SK-N-SH treated with all-trans-retinoic acid at 6 μM for 48 hours (cell line): ENCODE results near the gene FLRT2.

Experiments used
- ATAC-seq: fragments of 200-7000 bp; cut with Tn5 transposase; 3 replicates; pipeline ENCODE4 v1.9.1; 2020; ENCODE audit warnings: mild to moderate bottlenecking, moderate library complexity
- ARNTL ChIP-seq: fragments of 450-650 bp; formaldehyde crosslinking; IDR thresholded peaks from 2 replicates; pipeline ENCODE4 v1.5.0; 2020; ENCODE audit warnings: low read depth, mild to moderate bottlenecking, moderate library complexity, borderline replicate concordance
- CREB5 ChIP-seq: fragments of 250-450 bp; sonication (Bioruptor Pico); IDR thresholded peaks from 2 replicates; pipeline ENCODE4 v1.5.1; 2020; ENCODE audit warnings: low read depth, mild to moderate bottlenecking, moderate library complexity
- CSDC2 ChIP-seq: fragments of 250-450 bp; sonication (Bioruptor Pico); IDR thresholded peaks from 2 replicates; pipeline ENCODE4 v1.5.0; 2020; ENCODE audit warnings: mild to moderate bottlenecking, moderate library complexity
- CSRNP3 ChIP-seq: fragments of 250-450 bp; sonication (Bioruptor Pico); IDR thresholded peaks from 2 replicates; pipeline ENCODE4 v1.5.1; 2021; ENCODE audit warnings: mild to moderate bottlenecking, moderate library complexity
- ESRRG ChIP-seq: fragments of 250-450 bp; sonication (Bioruptor Pico); IDR thresholded peaks from 2 replicates; pipeline ENCODE4 v1.6.1; 2021; ENCODE audit warnings: mild to moderate bottlenecking
- GLIS3 ChIP-seq: fragments of 250-450 bp; sonication (Bioruptor Pico); IDR thresholded peaks from 2 replicates; pipeline ENCODE4 v1.5.0; 2020; ENCODE audit warnings: mild to moderate bottlenecking, moderate library complexity
- ISL1 ChIP-seq: fragments of 250-450 bp; sonication (Bioruptor Pico); IDR thresholded peaks from 2 replicates; pipeline ENCODE4 v2.1.2; 2022; ENCODE audit warnings: mild to moderate bottlenecking, moderate library complexity
- OSR1 ChIP-seq: fragments of 250-450 bp; sonication (Bioruptor Pico); IDR thresholded peaks from 2 replicates; pipeline ENCODE4 v1.8.0; 2022; ENCODE audit warnings: moderate library complexity, mild to moderate bottlenecking, inconsistent platforms
- PATZ1 ChIP-seq: fragments of 250-450 bp; sonication (Bioruptor Pico); IDR thresholded peaks from 2 replicates; pipeline ENCODE4 v1.8.0; 2020; ENCODE audit warnings: mild to moderate bottlenecking, moderate library complexity, borderline replicate concordance
- PPARA ChIP-seq: fragments of 250-450 bp; sonication (Bioruptor Pico); IDR thresholded peaks from 2 replicates; pipeline ENCODE4 v1.5.0; 2020; ENCODE audit warnings: mild to moderate bottlenecking, borderline replicate concordance
- RARB ChIP-seq: fragments of 250-450 bp; sonication (Bioruptor Pico); IDR thresholded peaks from 2 replicates; pipeline ENCODE4 v1.8.0; 2021; ENCODE audit warnings: mild to moderate bottlenecking, moderate library complexity
- SNAI2 ChIP-seq: fragments of 250-450 bp; sonication (Bioruptor Pico); IDR thresholded peaks from 2 replicates; pipeline ENCODE4 v1.5.0; 2020; ENCODE audit warnings: mild to moderate bottlenecking, moderate library complexity
- TCF4 ChIP-seq: fragments of 250-450 bp; sonication (Bioruptor Pico); IDR thresholded peaks from 2 replicates; pipeline ENCODE4 v1.8.0; 2021; ENCODE audit warnings: mild to moderate bottlenecking, moderate library complexity, borderline replicate concordance
- TOX ChIP-seq: fragments of 250-450 bp; sonication (Bioruptor Pico); IDR thresholded peaks from 2 replicates; pipeline ENCODE4 v1.8.0; 2021; ENCODE audit warnings: mild to moderate bottlenecking, moderate library complexity, borderline replicate concordance
- TSHZ2 ChIP-seq: fragments of 250-450 bp; sonication (Bioruptor Pico); IDR thresholded peaks from 2 replicates; pipeline ENCODE4 v1.5.0; 2020; ENCODE audit warnings: mild to moderate bottlenecking, moderate library complexity
- ZC3H10 ChIP-seq: fragments of 250-450 bp; sonication (Bioruptor Pico); IDR thresholded peaks from 2 replicates; pipeline ENCODE4 v1.5.1; 2021; ENCODE audit warnings: mild to moderate bottlenecking, moderate library complexity
- ZFP3 ChIP-seq: fragments of 250-450 bp; sonication (Bioruptor Pico); IDR thresholded peaks from 2 replicates; pipeline ENCODE4 v1.5.0; 2020; ENCODE audit warnings: mild to moderate bottlenecking, moderate library complexity
- ZFP30 ChIP-seq: fragments of 450-650 bp; formaldehyde crosslinking; IDR thresholded peaks from 2 replicates; pipeline ENCODE4 v1.5.0; 2022; ENCODE audit warnings: mild to moderate bottlenecking, moderate library complexity
- ZNF565 ChIP-seq: fragments of 450-650 bp; formaldehyde crosslinking; conservative IDR thresholded peaks from 2 replicates; pipeline ENCODE4 v1.5.0; 2020; ENCODE audit warnings: low read depth, mild to moderate bottlenecking, moderate library complexity
- ZNF70 ChIP-seq: fragments of 450-650 bp; formaldehyde crosslinking; IDR thresholded peaks from 2 replicates; pipeline ENCODE4 v1.5.0; 2020; ENCODE audit warnings: mild to moderate bottlenecking, moderate library complexity
- ZNF8 ChIP-seq: fragments of 450-650 bp; formaldehyde crosslinking; IDR thresholded peaks from 2 replicates; pipeline ENCODE4 v1.5.0; 2020; ENCODE audit warnings: mild to moderate bottlenecking, moderate library complexity

Gene FLRT2

GRCh38 chr14:85653029-85653428 lies 123.1 kb downstream of the FLRT2 start:
- no peak for ATAC-seq
- no peak for TF ChIP-seq ZNF8 (CRISPR knock-in tag)
- TF ChIP-seq SNAI2 (CRISPR knock-in tag), result no peak
- no peak for TF ChIP-seq ZC3H10 (CRISPR knock-in tag)
- no peak for TF ChIP-seq ZNF565 (CRISPR knock-in tag)
- TF ChIP-seq ISL1 (CRISPR knock-in tag), result no peak
- no peak for TF ChIP-seq CREB5 (CRISPR knock-in tag)
- TF ChIP-seq ZNF70 (CRISPR knock-in tag), result no peak
- TF ChIP-seq TCF4, result no peak
- no peak for TF ChIP-seq TSHZ2
- TF ChIP-seq PPARA (CRISPR knock-in tag), result no peak
- no peak for TF ChIP-seq ZFP3
- TF ChIP-seq, all 23 proteins: peak for 0

GRCh38 chr14:85660243-85660922 lies 130.4 kb downstream of the FLRT2 start:
- TF ChIP-seq CSRNP3 (CRISPR knock-in tag) (no peak), ZNF8 (CRISPR knock-in tag) (no peak), TCF4 (no peak), ARNTL (CRISPR knock-in tag) (no peak), ESRRG (CRISPR knock-in tag) (no peak), ISL1 (CRISPR knock-in tag) (no peak), CREB5 (CRISPR knock-in tag) (no peak), ZFP30 (CRISPR knock-in tag) (no peak), ZFP3 (no peak), ZNF70 (CRISPR knock-in tag) (no peak), TOX (CRISPR knock-in tag) (no peak), PPARA (CRISPR knock-in tag) (no peak), TSHZ2 (no peak), OSR1 (CRISPR knock-in tag) (no peak), CSDC2 (no peak), PATZ1 (CRISPR knock-in tag) (no peak), SNAI2 (CRISPR knock-in tag) (no peak), ZNF565 (CRISPR knock-in tag) (no peak), RARB (CRISPR knock-in tag) (no peak), GLIS3 (CRISPR knock-in tag) (no peak)
- no peak for ATAC-seq
